A549 (cell line): ENCODE data around the gene PDHB. TPM values are rescaled to one million over a fixed set of nuclear protein-coding genes. Genes with fewer than 3 reads are reported as not detected.

Experiments used
- ATAC-seq, 2 experiments: fragments of 200-7000 bp in 1 of 2; fragments of >200 bp in 1 of 2; cut with Nextera tagmentation in 1 of 2; cut with Tn5 transposase in 1 of 2; 3 replicates each; pipeline versions ENCODE4 v1.8.0 to v1.9.1; 2018 to 2020; ENCODE audit warnings: mild to moderate bottlenecking in 1 of 2, moderate library complexity in 1 of 2
- CTCF ChIA-PET: fragments of 300-600 bp; sonication (Branson Sonifier 250); formaldehyde crosslinking; extraction: SDS; loops from one replicate; lab custom pipeline; 2021; ENCODE audit warnings: antibody characterized with exemption, inconsistent platforms; lab: Yijun Ruan, JAX
- POLR2A ChIA-PET: fragments of 350-600 bp; formaldehyde crosslinking; extraction: SDS; loops from one replicate; lab custom pipeline; 2021; ENCODE audit warnings: antibody characterized with exemption, inconsistent platforms; lab: Yijun Ruan, JAX
- DNase-seq, 2 experiments: peaks; one replicate each; pipeline versions ENCODE4 v3.0.0 to v3.0.0-alpha.2; 2011 to 2016; ENCODE audit warnings: low read depth in 1 of 2, low spot score in 1 of 2
- FAIRE-seq: peaks from 2 replicates; lab custom pipeline; 2011; peaks lifted over from hg19 to GRCh38; lab: Jason Lieb, UNC
- H3K27ac ChIP-seq, 2 experiments: fragments of >200 bp; sonication (Bioruptor Twin); formaldehyde crosslinking; 3 replicates each; pipeline ENCODE4 v1.5.1; 2016 to 2017
- H3K4me1 ChIP-seq: fragments of >200 bp; sonication (Bioruptor Twin); formaldehyde crosslinking; 3 replicates; pipeline ENCODE4 v1.6.1; 2016
- H3K4me2 ChIP-seq: fragments of >200 bp; sonication (Bioruptor Twin); formaldehyde crosslinking; 3 replicates; pipeline ENCODE4 v1.6.1; 2016
- H3K4me3 ChIP-seq: fragments of >200 bp; sonication (Bioruptor Twin); formaldehyde crosslinking; 3 replicates; pipeline ENCODE4 v1.5.1; 2016
- H3K9me3 ChIP-seq: fragments of >200 bp; sonication (Bioruptor Twin); formaldehyde crosslinking; 3 replicates; pipeline ENCODE4 v1.6.1; 2016
- ATOH8 ChIP-seq: fragments of 250-450 bp; sonication (Bioruptor Pico); IDR thresholded peaks from 2 replicates; pipeline ENCODE4 v1.5.0; 2020; ENCODE audit warnings: low read depth, mild to moderate bottlenecking, moderate library complexity
- BHLHE40 ChIP-seq: IDR thresholded peaks from 2 replicates; pipeline ENCODE4 v1.6.1; 2012; ENCODE audit warnings: low read depth, low read length, inconsistent platforms
- CBX8 ChIP-seq: fragments of 200-600 bp; sonication (generic); IDR thresholded peaks from 2 replicates; pipeline ENCODE4 v1.6.1; 2016
- CEBPB ChIP-seq, 2 experiments: fragments of >200 bp in 1 of 2; sonication (Bioruptor Twin) in 1 of 2; formaldehyde crosslinking in 1 of 2; IDR thresholded peaks; 2 replicates each; pipeline ENCODE4 v1.6.1; 2012 to 2016
- CHD2 ChIP-seq: fragments of 150-350 bp; IDR thresholded peaks from 2 replicates; pipeline ENCODE4 v1.6.1; 2014; ENCODE audit warnings: low read length; ENCODE audit not compliant: partially characterized antibody
- CHD4 ChIP-seq: fragments of 200-600 bp; sonication (generic); IDR thresholded peaks from 2 replicates; pipeline ENCODE4 v1.6.1; 2016; ENCODE audit warnings: antibody characterized with exemption, mild to moderate bottlenecking, borderline replicate concordance
- EHF ChIP-seq: fragments of 250-450 bp; sonication (Bioruptor Pico); IDR thresholded peaks from 2 replicates; pipeline ENCODE4 v1.5.0; 2020; ENCODE audit warnings: mild to moderate bottlenecking
- EHMT2 ChIP-seq: fragments of 200-600 bp; sonication (generic); IDR thresholded peaks from 2 replicates; pipeline ENCODE4 v1.6.1; 2016; ENCODE audit warnings: antibody characterized with exemption, low read depth, mild to moderate bottlenecking, moderate library complexity
- EP300 ChIP-seq, 2 experiments: fragments of >200 bp; sonication (Bioruptor Twin); formaldehyde crosslinking; IDR thresholded peaks; 2 replicates in 1 of 2; 3 replicates in 1 of 2; pipeline ENCODE4 v1.6.1; 2016 to 2017
- FOSB ChIP-seq: fragments of 250-450 bp; sonication (Bioruptor Pico); IDR thresholded peaks from 2 replicates; pipeline ENCODE4 v1.5.0; 2020; ENCODE audit warnings: mild to moderate bottlenecking, moderate library complexity
- FOSL2 ChIP-seq, 2 experiments: fragments of 450-650 bp in 1 of 2; fragments of >200 bp in 1 of 2; sonication (Bioruptor Twin) in 1 of 2; formaldehyde crosslinking; IDR thresholded peaks; 2 replicates each; pipeline versions ENCODE4 v1.5.0 to v1.6.1; 2016 to 2020; ENCODE audit warnings: mild to moderate bottlenecking in 1 of 2, moderate library complexity in 1 of 2
- HES2 ChIP-seq: fragments of >200 bp; sonication (Bioruptor Twin); formaldehyde crosslinking; IDR thresholded peaks from 2 replicates; pipeline ENCODE4 v1.6.1; 2016
- HOXA7 ChIP-seq: fragments of 250-450 bp; sonication (Bioruptor Pico); IDR thresholded peaks from 2 replicates; pipeline ENCODE4 v1.5.0; 2020; ENCODE audit warnings: mild to moderate bottlenecking, moderate library complexity
- HOXB5 ChIP-seq: fragments of 250-450 bp; sonication (Bioruptor Pico); IDR thresholded peaks from 2 replicates; pipeline ENCODE4 v1.5.0; 2020; ENCODE audit warnings: mild to moderate bottlenecking, moderate library complexity
- JUN ChIP-seq, 2 experiments: fragments of >200 bp; sonication (Bioruptor Twin); formaldehyde crosslinking; IDR thresholded peaks; 2 replicates in 1 of 2; 3 replicates in 1 of 2; pipeline ENCODE4 v1.6.1; 2016 to 2017
- JUNB ChIP-seq: fragments of >200 bp; sonication (Bioruptor Twin); formaldehyde crosslinking; IDR thresholded peaks from 2 replicates; pipeline ENCODE4 v1.6.1; 2016
- NR3C1 ChIP-seq: fragments of >200 bp; sonication (Bioruptor Twin); formaldehyde crosslinking; IDR thresholded peaks from 3 replicates; pipeline ENCODE4 v1.6.1; 2017
- PBX3 ChIP-seq: IDR thresholded peaks from 2 replicates; pipeline ENCODE4 v1.6.1; 2012
- PHF8 ChIP-seq: fragments of 200-600 bp; sonication (generic); IDR thresholded peaks from 2 replicates; pipeline ENCODE4 v1.6.1; 2016; ENCODE audit warnings: low read depth, mild to moderate bottlenecking, antibody characterized with exemption, moderate library complexity, borderline replicate concordance
- RAD21 ChIP-seq, 2 experiments: fragments of >200 bp in 1 of 2; sonication (Bioruptor Twin) in 1 of 2; formaldehyde crosslinking in 1 of 2; IDR thresholded peaks in 1 of 2; conservative IDR thresholded peaks in 1 of 2; 2 replicates in 1 of 2; 3 replicates in 1 of 2; pipeline ENCODE4 v1.6.1; 2012 to 2018; ENCODE audit warnings: inconsistent platforms in 1 of 2
- REST ChIP-seq: fragments of 200-600 bp; sonication (generic); IDR thresholded peaks from 2 replicates; pipeline ENCODE4 v1.6.1; 2016; ENCODE audit warnings: antibody characterized with exemption, mild to moderate bottlenecking, moderate library complexity
- RFX5 ChIP-seq: fragments of 450-650 bp; IDR thresholded peaks from 2 replicates; pipeline ENCODE4 v1.7.1; 2014; ENCODE audit warnings: antibody characterized with exemption, mild to moderate bottlenecking, moderate library complexity
- RNF2 ChIP-seq: fragments of 200-600 bp; sonication (generic); IDR thresholded peaks from 2 replicates; pipeline ENCODE4 v1.6.1; 2016; ENCODE audit warnings: low read depth, mild to moderate bottlenecking, antibody characterized with exemption, moderate library complexity, borderline replicate concordance
- SREBF2 ChIP-seq: fragments of 450-650 bp; IDR thresholded peaks from 2 replicates; pipeline ENCODE4 v1.6.1; 2014; ENCODE audit warnings: mild to moderate bottlenecking, moderate library complexity
- TFCP2L1 ChIP-seq: fragments of 250-450 bp; sonication (Bioruptor Pico); IDR thresholded peaks from 2 replicates; pipeline ENCODE4 v1.5.0; 2021; ENCODE audit warnings: mild to moderate bottlenecking
- ZC3H11A ChIP-seq: fragments of 450-650 bp; IDR thresholded peaks from 2 replicates; pipeline ENCODE4 v1.6.1; 2014; ENCODE audit warnings: antibody characterized with exemption, mild to moderate bottlenecking
- ZNF302 ChIP-seq: fragments of 250-450 bp; sonication (Bioruptor Pico); IDR thresholded peaks from 2 replicates; pipeline ENCODE4 v1.9.0; 2021; ENCODE audit warnings: inconsistent platforms, mild to moderate bottlenecking, moderate library complexity
- ZSCAN20 ChIP-seq: fragments of 250-450 bp; sonication (Bioruptor Pico); IDR thresholded peaks from 2 replicates; pipeline ENCODE4 v1.8.0; 2022; ENCODE audit warnings: mild to moderate bottlenecking, moderate library complexity
- WGBS: methylation state at CpG from one replicate; pipeline ENCODE4 v1.1.6; 2017; ENCODE audit errors: missing lambda C conversion rate; 5-methylcytosine and 5-hydroxymethylcytosine counted together
- polyA plus RNA-seq, 4 experiments: library from polyadenylated mRNA; depleted of rRNA in 3 of 4; stranded (reverse); fragments of >200 nt; fragmentation: RNase III in 1 of 4; extraction: RNeasy Plus Mini Kit Qiagen cat#74134 plus additional on column Dnase treatment in 1 of 4; gene quantifications; 2 replicates in 3 of 4; 3 replicates in 1 of 4; pipeline ENCODE4 v1.2.3, GENCODE V29; 2011 to 2017
- TF ChIP-seq, protein P1 (sequence below): fragments of >200 bp; sonication (Bioruptor Twin); formaldehyde crosslinking; IDR thresholded peaks from 3 replicates; pipeline ENCODE4 v1.6.1; 2016

The PDHB gene
- polyA plus RNA-seq, 2 of the 4 experiments (the other 2 are of a cell fraction): 82.0 to 113 TPM

- no peak for FAIRE-seq
- H3K9me3 ChIP-seq: no peaks in the 10 kb centered on the region
- POLR2A ChIA-PET: interaction anchor here (0.5 to 0.9 kb wide), 3 partner anchors 17 to 77 kb away, joined by 3 read pairs; partner anchors contain the start of gene HTD2
- no peak overlapping the region for H3K4me2 ChIP-seq
- no peak for ATAC-seq
- DNase-seq: no peak
- peaks cover 1% of the 10 kb centered on the region; the same call in 1 of the 3 replicates for H3K4me1 ChIP-seq
- H3K27ac ChIP-seq: no peak overlapping the region
- TF ChIP-seq HOXB5 (CRISPR knock-in tag) (no peak), JUNB (no peak), FOSB (CRISPR knock-in tag) (no peak), SREBF2 (no peak), ATOH8 (CRISPR knock-in tag) (no peak), RNF2 (no peak), CEBPB (IDR thresholded peaks at IDR 0.05) (no peak), PHF8 (no peak), HES2 (no peak), ZC3H11A (no peak), EHF (CRISPR knock-in tag) (no peak), CHD4 (no peak), PBX3 (no peak), RFX5 (no peak), CBX8 (no peak), RAD21 (conservative IDR thresholded peaks at IDR 0.05 in 1 of 2, IDR thresholded peaks at IDR 0.05 in 1 of 2) (no peak)
- TF ChIP-seq, protein P1, sequence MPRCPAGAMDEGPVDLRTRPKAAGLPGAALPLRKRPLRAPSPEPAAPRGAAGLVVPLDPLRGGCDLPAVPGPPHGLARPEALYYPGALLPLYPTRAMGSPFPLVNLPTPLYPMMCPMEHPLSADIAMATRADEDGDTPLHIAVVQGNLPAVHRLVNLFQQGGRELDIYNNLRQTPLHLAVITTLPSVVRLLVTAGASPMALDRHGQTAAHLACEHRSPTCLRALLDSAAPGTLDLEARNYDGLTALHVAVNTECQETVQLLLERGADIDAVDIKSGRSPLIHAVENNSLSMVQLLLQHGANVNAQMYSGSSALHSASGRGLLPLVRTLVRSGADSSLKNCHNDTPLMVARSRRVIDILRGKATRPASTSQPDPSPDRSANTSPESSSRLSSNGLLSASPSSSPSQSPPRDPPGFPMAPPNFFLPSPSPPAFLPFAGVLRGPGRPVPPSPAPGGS: no peak
- TF ChIP-seq, all 56 proteins: peak for 0
- WGBS: 91% methylated on average over 2 of the region's 2 CpGs
- H3K4me3 ChIP-seq: no peak overlapping the region
- CTCF ChIA-PET: interaction anchor here (1.3 kb wide), 1 partner anchor 10 kb away, joined by 7 read pairs; no protein-coding TSS in a partner anchor
Measured at GRCh38 chr3:58383476-58383875, 50.2 kb downstream of the PDHB start.

- FAIRE-seq: no peak
- Histone ChIP-seq H3K27ac (no peak overlapping the region), H3K4me3 (no peak overlapping the region), H3K4me1 (no peaks in the 10 kb centered on the region), H3K9me3 (no peaks in the 10 kb centered on the region), H3K4me2 (no peak overlapping the region)
- ChIA-PET POLR2A (no interaction called here), CTCF (interaction anchor here (0.7 kb wide), 1 partner anchor 10 kb away, joined by 3 read pairs; no protein-coding TSS in a partner anchor)
- WGBS: 90% methylated on average over 4 of the region's 4 CpGs
- ATAC-seq: no peak
- DNase-seq: no peak
- no peak for TF ChIP-seq EHMT2
- TF ChIP-seq NR3C1: no peak
- TF ChIP-seq PBX3: no peak
- no peak for TF ChIP-seq HOXA7
- no peak for TF ChIP-seq CBX8
- no peak for TF ChIP-seq REST
- no peak for TF ChIP-seq EP300 (IDR thresholded peaks at IDR 0.05)
- TF ChIP-seq ZSCAN20 (CRISPR knock-in tag): no peak
- TF ChIP-seq JUN (IDR thresholded peaks at IDR 0.05): no peak
- TF ChIP-seq FOSL2 (IDR thresholded peaks at IDR 0.05): no peak
- TF ChIP-seq FOSL2 (CRISPR knock-in tag; IDR thresholded peaks at IDR 0.05): no peak
- TF ChIP-seq TFCP2L1 (CRISPR knock-in tag): no peak
- no peak for TF ChIP-seq BHLHE40
- no peak for TF ChIP-seq CHD2
- no peak for TF ChIP-seq ZNF302 (CRISPR knock-in tag)
- no peak for TF ChIP-seq EHF (CRISPR knock-in tag)
- no peak for TF ChIP-seq SREBF2
Measured at GRCh38 chr3:58379351-58380073, 54.1 kb downstream of the PDHB start.
